Testis (tissue), 3 donors: ENCODE measurements around the gene NFIB. TPM values are rescaled to one million over a fixed set of nuclear protein-coding genes. Genes with fewer than 3 reads are reported as not detected.

Experiments
- DNase-seq: peaks from one replicate; pipeline ENCODE4 v3.0.0-alpha.2; 2019
- H3K27ac ChIP-seq, 2 donors: fragments of 200-600 bp; sonication (generic); one replicate each; pipeline ENCODE4 v1.5.1; 2019
- H3K27me3 ChIP-seq: fragments of 200-600 bp; sonication (generic); one replicate; pipeline ENCODE4 v1.5.1; 2019
- H3K36me3 ChIP-seq: fragments of 200-600 bp; sonication (generic); one replicate; pipeline ENCODE4 v1.5.1; 2017; ENCODE audit warnings: low read depth; ENCODE audit errors: missing control alignments
- H3K4me1 ChIP-seq: fragments of 200-600 bp; sonication (generic); one replicate; pipeline ENCODE4 v1.5.1; 2019
- H3K4me3 ChIP-seq, 2 donors: fragments of 200-600 bp; sonication (generic); one replicate each; pipeline ENCODE4 v1.5.1; 2017 to 2019
- H3K9me3 ChIP-seq: fragments of 200-600 bp; sonication (generic); one replicate; pipeline ENCODE4 v1.5.1; 2017
- POLR2A ChIP-seq: fragments of 450-650 bp; IDR thresholded peaks from one replicate; pipeline ENCODE4 v1.6.1; 2017; ENCODE audit warnings: antibody characterized with exemption, mild to moderate bottlenecking, moderate library complexity
- WGBS, 2 donors: methylation state at CpG; one replicate each; pipeline ENCODE4 v1.1.5; 2018; 5-methylcytosine and 5-hydroxymethylcytosine counted together
- intact Hi-C: fragments of 100-400 bp; cut with DNase I; formaldehyde crosslinking; loops from one replicate; pipeline ENCODE4 v1.15.1; 2023; ENCODE audit warnings: low total_unique reads
- polyA plus RNA-seq: library from polyadenylated mRNA; stranded (reverse); fragments of 350-450 nt; fragmentation: Illumina TruSeq; extraction: RNeasy Lipid Tissue Mini Kit (QIAGEN cat#74804); gene quantifications from one replicate; pipeline ENCODE4 v1.2.3, GENCODE V29; 2014; ENCODE audit warnings: low read depth, low replicate concordance; ENCODE audit not compliant: insufficient read depth
- total RNA-seq, 2 donors: library from RNA; depleted of rRNA; stranded (reverse); fragments of >200 nt; gene quantifications; one replicate each; pipeline ENCODE4 v1.2.3, GENCODE V29; 2016
- TF ChIP-seq, protein P1 (sequence below), 3 experiments: fragments of 450-650 bp in 2 of 3; fragments of 200-600 bp in 1 of 3; sonication (generic) in 1 of 3; IDR thresholded peaks; one replicate each; pipeline ENCODE4 v1.5.1; 2016 to 2019; ENCODE audit warnings: antibody characterized with exemption in 3 of 3, mild to moderate bottlenecking in 2 of 3, moderate library complexity in 1 of 3

The NFIB gene
- total and polyA plus RNA-seq, 3 donors from 2014 or later: 8.4 to 34.7 (median 23.1) TPM

- Histone ChIP-seq H3K36me3 (no peaks in the 10 kb centered on the region), H3K9me3 (no peaks in the 10 kb centered on the region), H3K27ac (peak overlapping the region; percentile 79 to 96), H3K4me3 (peak overlapping the region; percentile 70 to 76), H3K27me3 (no peaks in the 10 kb centered on the region), H3K4me1 (peaks cover 15% of the 10 kb centered on the region)
- intact Hi-C loops: no loop called here
- TF ChIP-seq POLR2A: no peak
- TF ChIP-seq, protein P1, sequence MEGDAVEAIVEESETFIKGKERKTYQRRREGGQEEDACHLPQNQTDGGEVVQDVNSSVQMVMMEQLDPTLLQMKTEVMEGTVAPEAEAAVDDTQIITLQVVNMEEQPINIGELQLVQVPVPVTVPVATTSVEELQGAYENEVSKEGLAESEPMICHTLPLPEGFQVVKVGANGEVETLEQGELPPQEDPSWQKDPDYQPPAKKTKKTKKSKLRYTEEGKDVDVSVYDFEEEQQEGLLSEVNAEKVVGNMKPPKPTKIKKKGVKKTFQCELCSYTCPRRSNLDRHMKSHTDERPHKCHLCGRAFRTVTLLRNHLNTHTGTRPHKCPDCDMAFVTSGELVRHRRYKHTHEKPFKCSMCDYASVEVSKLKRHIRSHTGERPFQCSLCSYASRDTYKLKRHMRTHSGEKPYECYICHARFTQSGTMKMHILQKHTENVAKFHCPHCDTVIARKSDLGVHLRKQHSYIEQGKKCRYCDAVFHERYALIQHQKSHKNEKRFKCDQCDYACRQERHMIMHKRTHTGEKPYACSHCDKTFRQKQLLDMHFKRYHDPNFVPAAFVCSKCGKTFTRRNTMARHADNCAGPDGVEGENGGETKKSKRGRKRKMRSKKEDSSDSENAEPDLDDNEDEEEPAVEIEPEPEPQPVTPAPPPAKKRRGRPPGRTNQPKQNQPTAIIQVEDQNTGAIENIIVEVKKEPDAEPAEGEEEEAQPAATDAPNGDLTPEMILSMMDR (IDR thresholded peaks at IDR 0.05): peak; percentile 52 to 59 (median 55)
- DNase-seq: peak; percentile 91
- WGBS, 2 donors: 0 to 1% methylated on average over 44 to 73 of the region's 98 CpGs
Observed at GRCh38 chr9:14322211-14323082, 8.5 kb upstream of the NFIB start.

- 6% methylated on average over 9 of the region's 9 CpGs for WGBS, 2 donors
- no peak for DNase-seq
- no peak for TF ChIP-seq POLR2A
- TF ChIP-seq, protein P1 (IDR thresholded peaks at IDR 0.05): no peak
- Histone ChIP-seq H3K4me3 (peak overlapping the region; percentile 70 to 76), H3K9me3 (no peaks in the 10 kb centered on the region), H3K36me3 (no peaks in the 10 kb centered on the region), H3K27ac (peak overlapping the region; percentile 79 to 96), H3K4me1 (peaks cover 15% of the 10 kb centered on the region), H3K27me3 (no peaks in the 10 kb centered on the region)
- intact Hi-C loops: no loop called here
Observed at GRCh38 chr9:14321517-14322130, 7.7 kb upstream of the NFIB start.

- H3K4me1 ChIP-seq: peaks cover 20% of the 10 kb centered on the region
- intact Hi-C loops: no loop called here
Observed at GRCh38 chr9:14320271-14321181, 6.6 kb upstream of the NFIB start.

DNA sequence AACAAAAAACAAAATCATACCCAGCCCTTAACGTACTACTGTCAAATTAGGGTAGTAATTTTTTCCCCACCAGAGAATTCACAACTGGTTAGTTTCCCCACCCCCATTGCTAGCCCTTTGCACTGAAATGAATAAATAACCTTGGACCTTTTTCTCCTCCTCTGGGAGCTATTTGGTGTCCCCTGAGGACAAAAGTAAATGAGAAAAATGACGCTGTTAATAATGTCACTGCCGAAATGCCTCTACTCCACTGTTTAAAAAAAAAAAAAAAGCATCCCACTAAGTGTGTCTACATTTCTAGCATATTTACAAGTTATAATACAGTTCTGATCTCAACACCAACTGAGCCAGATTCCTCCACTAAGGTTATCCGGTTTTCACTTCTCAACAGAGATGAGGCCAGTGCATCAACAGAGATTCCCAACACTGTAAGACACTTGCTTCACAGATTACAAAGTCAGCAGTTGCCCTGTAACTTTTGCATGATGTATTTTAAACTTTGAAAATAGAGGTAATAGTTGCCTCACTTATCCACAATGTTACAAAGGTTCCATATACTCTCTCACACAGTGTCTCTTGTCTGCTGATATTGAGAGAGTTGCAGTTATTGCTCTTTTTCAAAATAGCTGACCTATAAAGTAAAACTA lies 5.1 kb upstream of the NFIB start:
- intact Hi-C loops: no loop called here
- WGBS, 2 donors: 40 to 59% methylated on average over 4 of the region's 4 CpGs
- H3K36me3 ChIP-seq: no peaks in the 10 kb centered on the region
- no peak for DNase-seq
- H3K27ac ChIP-seq: peak overlapping the region in 1 of 2 donors; percentile 2
- no peaks in the 10 kb centered on the region for H3K9me3 ChIP-seq
- TF ChIP-seq POLR2A: no peak
- TF ChIP-seq, protein P1 (IDR thresholded peaks at IDR 0.05): no peak
- H3K4me1 ChIP-seq: peaks cover 20% of the 10 kb centered on the region
- no peaks in the 10 kb centered on the region for H3K27me3 ChIP-seq
- no peak overlapping the region for H3K4me3 ChIP-seq

More at GRCh38 chr9:14320271-14321181, 6.6 kb upstream of the NFIB start:
- H3K27ac ChIP-seq: peak overlapping the region in 1 of 2 donors; percentile 96
- TF ChIP-seq, protein P1 (IDR thresholded peaks at IDR 0.05): no peak
- no peak for TF ChIP-seq POLR2A
- H3K36me3 ChIP-seq: no peaks in the 10 kb centered on the region
- 36 to 40% methylated on average over 14 of the region's 14 CpGs for WGBS, 2 donors
- H3K4me3 ChIP-seq: no peak overlapping the region
- DNase-seq: no peak
- no peaks in the 10 kb centered on the region for H3K9me3 ChIP-seq
- H3K27me3 ChIP-seq: no peaks in the 10 kb centered on the region
